Eye (tissue), 1 donor: ENCODE results near the gene FSTL1.

Source experiments
- DNase-seq: peaks from one replicate; pipeline ENCODE4 v3.0.0-alpha.2; 2015

The FSTL1 gene

DNA sequence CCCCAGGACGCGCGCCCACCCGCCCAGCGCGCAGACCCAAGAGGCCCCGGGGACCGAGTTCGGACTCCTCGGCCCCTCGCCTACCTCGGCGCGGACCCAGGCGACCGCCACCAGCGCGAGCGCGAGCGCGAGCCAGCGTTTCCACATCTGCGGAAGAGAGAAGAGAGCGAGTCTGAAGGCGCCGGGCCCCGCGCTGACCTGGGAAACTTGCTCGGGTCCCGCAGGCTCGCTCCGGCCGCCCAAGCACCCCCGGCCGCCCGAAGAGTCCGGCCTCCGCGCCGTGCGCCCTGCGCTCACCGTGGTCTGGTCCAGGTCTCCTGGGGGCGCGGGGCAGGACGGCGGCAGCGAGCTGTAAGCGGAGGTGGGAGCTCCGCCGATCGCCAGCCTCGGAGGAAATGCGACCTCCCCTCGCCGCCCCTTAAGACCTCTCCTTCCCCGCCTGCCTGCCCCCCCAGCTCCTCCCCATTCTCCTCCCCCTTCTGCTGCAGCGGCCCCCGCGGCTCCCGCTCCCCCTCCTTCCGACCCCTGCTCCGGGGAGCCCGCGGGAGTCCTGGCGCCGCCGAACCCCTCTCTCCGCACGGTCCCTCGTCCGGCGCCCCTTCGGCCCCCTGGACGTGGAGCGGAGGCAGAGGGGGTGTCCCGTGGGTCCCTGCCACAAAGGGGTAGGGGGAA lies at the start of gene FSTL1:
FSTL1 (minus strand) TSS at position 393 of the 672 bp plus-strand sequence; CDS start at position 147, 246 bp downstream.
- peak; percentile 90 for DNase-seq

DNA sequence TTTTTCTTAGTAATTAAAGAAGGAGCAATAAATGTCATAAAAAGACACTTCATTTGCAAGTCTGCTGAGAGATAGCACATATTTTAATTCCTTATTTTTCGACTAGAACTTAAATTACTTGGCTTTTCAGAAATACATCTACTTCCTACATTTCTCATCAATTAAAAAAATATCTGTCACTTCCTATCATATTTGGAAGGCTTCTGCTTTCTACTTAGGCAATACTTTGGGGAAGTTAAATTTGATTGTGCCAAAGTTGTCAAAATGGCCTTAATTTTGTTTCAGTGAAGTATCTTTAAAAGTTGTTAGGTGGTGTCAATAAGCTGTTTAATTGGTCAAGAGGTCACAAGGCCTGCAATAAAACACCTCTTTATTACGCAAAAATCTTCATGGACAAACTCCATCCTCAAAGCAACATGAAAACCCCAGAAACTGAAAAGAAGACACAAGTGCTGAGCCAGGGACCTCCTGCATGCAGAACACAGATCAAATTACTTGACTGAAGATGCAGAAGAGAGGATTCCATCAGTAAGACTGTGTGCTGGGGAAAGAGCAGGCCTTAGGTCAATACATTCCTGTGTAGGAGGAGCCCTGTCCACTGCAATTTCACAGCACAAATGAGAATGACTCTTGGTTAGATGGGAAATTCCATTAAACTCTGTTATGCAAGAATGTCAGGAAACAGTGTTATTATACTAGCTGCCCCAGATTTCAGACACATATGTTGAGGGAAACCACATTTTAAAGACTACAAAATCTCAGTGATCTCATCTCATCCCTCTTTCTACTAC lies 48.0 kb upstream of the FSTL1 start:
- DNase-seq: peak; percentile 67

DNA sequence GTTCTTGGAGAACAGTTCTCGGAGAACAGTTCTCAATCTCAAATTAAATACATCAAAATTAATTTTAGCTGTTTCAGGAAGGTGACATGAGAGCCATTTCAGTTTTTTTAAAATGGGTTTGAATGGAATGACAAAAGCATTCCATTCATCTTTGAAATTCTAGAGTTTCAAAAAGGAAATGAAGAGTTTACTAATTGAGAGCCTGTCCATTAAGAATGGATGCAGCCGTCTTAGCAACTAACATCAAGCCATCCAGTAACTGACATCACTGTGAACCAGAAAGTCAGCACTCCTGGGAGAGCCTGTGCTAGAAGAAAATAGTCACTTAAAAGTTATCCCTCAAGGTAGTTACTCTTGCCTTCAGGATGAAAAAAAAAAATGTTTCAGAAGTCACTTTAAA lies 47.0 kb upstream of the FSTL1 start:
- peak; percentile 44 for DNase-seq

GRCh38 chr3:120497336-120497735 lies 46.5 kb upstream of the FSTL1 start:
- DNase-seq: peak; percentile 84

- peak; percentile 47 for DNase-seq
Measured at GRCh38 chr3:120496278-120497002, 45.6 kb upstream of the FSTL1 start.

- DNase-seq: no peak
Measured at GRCh38 chr3:120495809-120496208, 45.0 kb upstream of the FSTL1 start.

- no peak for DNase-seq
Measured at GRCh38 chr3:120492103-120492502, 41.3 kb upstream of the FSTL1 start.

GRCh38 chr3:120489421-120489820 lies 38.6 kb upstream of the FSTL1 start:
- DNase-seq: no peak

GRCh38 chr3:120488296-120488695 lies 37.5 kb upstream of the FSTL1 start:
- DNase-seq: no peak

GRCh38 chr3:120487191-120487650 lies 36.4 kb upstream of the FSTL1 start:
- peak; percentile 66 for DNase-seq

DNA sequence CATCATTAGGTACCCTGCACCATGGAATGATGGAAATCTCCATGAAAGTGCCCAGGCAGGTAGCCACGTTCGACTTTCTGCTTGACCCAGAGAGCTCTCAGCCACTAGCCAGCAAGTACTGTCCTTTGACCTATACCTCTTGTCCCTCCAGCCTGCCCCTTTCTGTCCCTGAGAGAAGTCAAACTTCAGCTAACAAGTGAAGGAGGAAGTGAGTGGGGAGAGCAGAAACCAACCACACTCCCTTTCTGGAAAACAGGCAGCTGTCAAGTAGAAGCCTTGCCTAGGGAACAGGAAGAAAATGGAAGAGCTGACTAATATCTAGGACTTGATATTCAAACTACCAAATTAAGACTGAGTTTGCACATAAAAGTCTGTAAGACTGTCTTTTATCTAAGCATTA lies 30.3 kb upstream of the FSTL1 start:
- no peak for DNase-seq

- DNase-seq: no peak
Measured at GRCh38 chr3:120477781-120478180, 27.0 kb upstream of the FSTL1 start.

DNA sequence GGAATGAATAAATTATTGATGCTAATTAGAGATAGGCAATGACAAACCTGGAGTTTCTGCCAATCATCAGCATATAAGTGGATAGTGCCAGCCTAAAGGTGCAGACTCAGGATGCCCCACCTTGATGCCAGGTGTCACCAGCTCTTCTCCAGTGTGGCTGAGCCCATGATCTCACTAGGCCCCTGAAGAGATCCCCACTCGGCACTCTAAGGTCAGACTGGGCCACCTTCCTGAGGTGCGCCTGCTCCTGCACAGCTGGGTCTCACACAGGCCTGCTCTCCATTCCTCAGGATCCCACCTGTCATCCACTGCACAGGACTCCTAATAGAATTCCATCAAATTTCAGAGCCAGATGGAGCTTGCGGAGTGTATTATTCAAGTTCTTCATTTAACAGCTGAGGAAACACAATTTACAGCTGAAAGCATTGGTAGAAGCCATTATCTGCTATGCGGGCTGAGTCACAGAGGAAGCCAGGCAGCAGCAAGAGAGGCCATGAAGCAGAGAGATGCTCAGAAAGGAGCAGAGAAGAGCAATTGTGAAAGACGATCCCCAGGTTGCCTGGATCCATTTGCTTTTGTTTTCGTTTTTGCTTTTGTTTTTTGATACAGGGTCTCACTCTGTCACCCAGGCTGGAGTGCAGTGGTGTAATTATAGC lies 25.1 kb upstream of the FSTL1 start:
- DNase-seq: no peak

- no peak for DNase-seq
Measured at GRCh38 chr3:120473896-120474675, 23.3 kb upstream of the FSTL1 start.

DNA sequence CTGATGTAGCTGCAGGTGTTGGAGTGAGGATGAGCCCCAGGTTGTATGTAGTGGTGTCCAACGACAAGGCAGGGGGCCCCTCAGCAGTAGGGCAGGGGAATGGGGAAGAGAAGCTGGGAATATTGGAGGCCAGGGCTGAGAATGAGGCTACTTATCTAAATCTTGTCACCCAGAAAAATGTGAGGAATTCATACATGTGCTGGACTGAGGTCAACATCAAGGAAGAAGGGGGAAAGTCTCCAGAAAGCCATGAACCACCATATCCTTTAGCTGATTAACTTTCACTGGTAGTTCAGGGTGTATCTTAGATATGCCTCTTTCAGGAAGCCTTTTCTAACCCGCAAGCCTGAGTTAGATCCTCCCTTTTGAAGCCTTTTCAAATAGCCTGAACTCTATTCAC lies 22.6 kb upstream of the FSTL1 start:
- DNase-seq: no peak

DNA sequence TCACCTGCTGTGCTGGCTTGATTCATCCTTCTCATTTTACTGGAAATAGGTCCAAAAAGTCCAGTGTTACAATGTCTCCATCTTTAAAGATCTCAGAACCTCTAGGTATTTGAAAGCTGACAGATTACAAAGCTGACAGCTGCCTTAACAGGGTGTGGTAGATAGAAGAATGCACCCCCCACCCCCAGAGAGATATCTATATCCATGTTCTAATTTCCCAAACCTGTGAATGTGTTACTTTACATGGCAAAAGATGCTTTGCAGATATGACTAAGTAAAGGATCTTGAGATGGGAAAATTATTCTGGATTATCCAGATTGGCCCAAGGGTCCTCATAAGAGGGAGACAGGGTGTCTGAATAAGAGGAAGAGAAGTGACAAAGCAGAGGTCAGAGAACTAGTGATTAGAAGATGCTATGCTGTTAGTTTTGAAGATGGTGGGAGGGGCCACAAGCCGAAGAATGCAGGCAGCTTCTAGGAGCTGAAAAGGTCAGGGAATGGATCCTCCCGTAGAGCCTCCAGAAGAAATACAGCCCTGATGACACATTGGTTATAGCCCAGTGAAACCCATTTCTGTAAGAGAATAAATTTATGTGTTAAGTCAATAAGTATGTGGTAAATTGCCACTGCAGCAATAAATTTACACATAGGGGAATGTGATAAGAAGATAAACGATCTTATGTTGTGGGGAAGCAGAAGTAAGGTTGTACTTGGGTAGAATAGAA lies 21.5 kb upstream of the FSTL1 start:
- DNase-seq: no peak

DNA sequence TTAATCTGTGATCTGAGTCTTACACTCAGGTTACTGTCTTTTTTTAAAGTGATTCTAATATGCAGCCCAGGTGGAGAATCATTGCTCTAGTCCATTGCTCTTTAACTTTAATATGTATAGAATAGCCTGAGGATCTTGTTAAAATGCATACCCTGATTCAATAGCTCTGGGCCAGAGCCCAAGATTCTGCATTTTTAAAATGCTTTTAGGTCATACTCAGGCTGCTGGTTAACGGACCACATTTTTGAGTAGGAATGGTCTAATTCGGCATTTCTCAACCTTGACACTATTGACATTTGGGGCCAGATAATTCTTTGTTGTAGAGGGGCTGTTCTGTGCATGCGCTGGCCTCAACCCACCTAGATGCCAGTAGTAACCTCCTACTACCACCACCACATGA lies 20.9 kb upstream of the FSTL1 start:
- DNase-seq: no peak

DNA sequence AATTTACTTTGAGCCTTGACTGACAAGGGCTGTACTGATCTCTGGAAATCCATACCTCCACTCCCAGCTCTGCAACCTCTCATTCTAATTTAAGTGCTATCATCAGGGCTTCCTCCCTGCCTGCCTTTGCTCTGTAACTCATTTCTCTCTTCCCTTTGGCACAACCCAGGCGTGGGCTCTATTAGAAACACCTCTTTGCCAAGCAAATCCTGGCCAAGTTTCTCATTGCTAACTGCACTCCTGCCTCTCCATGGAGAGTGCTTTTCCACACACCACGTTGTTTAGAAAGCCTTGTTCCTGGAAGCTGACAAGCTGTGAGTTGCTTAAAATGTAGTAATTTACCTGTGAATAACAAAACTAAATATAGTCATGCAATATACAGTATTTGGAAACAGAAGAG lies 20.1 kb upstream of the FSTL1 start:
- no peak for DNase-seq

- no peak for DNase-seq
Measured at GRCh38 chr3:120469882-120470301, 19.1 kb upstream of the FSTL1 start.

DNA sequence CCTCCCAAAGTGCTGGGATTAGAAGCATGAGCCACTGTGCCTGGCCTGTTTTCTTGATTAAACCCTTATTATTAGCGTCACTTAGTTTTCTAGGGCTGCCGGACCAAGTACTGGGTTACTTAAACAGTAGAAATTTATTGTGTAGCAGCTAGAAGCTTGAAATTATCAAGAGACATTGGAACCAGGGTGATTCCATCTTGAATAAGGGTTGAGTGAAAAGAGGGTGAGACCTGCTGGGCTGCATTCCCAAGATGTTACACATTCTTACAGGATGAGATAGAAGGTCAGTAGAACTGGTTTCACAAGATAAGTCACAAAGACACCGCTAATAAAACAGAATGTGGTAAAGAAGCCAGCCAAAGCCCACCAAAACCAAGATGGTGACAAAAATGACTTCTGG lies 18.6 kb upstream of the FSTL1 start:
- no peak for DNase-seq

DNA sequence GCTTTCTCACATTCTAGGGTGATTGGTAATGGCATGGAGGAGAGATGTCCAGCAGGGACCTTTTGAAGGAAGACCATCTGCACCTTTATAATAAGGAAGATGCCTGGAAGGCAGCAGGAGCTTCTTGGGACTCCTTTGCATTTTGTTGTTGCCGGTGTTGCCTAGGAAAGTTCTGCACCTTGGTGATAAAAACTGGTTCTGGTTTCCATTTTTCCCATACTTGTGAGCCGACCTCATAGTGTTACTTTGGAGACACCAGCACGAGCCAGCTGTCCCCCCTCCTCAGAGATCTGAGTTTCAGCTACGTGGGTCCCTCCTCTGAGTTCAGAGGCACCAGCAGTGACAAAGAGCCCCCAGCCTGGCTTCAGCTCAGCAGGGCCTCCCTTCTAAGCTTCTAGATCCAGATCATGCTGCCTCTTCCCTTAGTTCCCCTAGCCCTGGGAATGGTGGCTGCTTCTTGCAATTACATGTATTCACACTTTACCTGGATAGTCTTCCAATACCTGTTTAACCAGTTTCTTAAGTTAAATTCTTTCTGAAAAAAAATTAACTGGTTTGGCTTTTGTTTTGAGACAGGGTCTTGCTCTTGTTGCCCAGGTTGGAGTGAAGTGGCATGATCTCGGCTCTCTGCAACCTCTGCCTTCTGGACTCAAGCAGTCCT lies 18.0 kb upstream of the FSTL1 start:
- no peak for DNase-seq
